ELR (cell line): ENCODE results near the gene CDC25B.
A peak's percentile ranks its signal among the peaks of the same experiment; 100 is the strongest.
"Not testable (repeated sequence)": the region's sequence is repeated elsewhere in the genome, so short reads cannot be mapped to it uniquely, and the experiment has no call there.

Experiments
- DNase-seq: peaks from one replicate; pipeline ENCODE4 v3.0.0-alpha.2; 2015; ENCODE audit warnings: low read depth

CDC25B gene

DNA sequence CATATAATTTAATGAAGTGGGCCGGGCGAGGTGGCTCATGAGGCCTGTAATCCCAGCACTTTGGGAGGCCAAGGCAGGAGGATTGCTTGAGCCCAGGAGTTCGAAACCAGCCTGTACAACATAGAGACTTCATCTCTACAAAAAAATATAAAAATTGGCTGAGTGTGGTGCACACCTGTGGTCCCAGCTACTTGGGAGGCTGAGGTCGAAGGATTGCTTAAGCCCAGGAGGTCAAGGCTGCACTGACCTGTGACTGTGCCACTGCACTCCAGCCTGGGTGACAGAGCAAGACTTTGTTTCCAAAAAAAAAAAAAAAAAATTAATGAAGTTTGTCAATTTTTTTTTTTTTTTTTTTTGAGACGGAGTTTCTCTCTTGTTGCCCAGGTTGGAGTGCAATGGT is 33.8 kb downstream of the CDC25B start:
- not testable (repeated sequence) for DNase-seq

GRCh38 chr20:3836132-3836531 is 40.0 kb downstream of the CDC25B start:
- DNase-seq, result no peak

GRCh38 chr20:3839328-3839727 is 43.2 kb downstream of the CDC25B start:
- DNase-seq, result no peak

- DNase-seq, result peak; percentile 91
These were observed 44.1 kb downstream of the CDC25B start for GRCh38 chr20:3840201-3840600.

- no peak for DNase-seq
These were observed 46.3 kb downstream of the CDC25B start for GRCh38 chr20:3842348-3842930.

GRCh38 chr20:3843490-3843889 is 47.4 kb downstream of the CDC25B start:
- DNase-seq, result peak; percentile 95

GRCh38 chr20:3843990-3844619 is 48.0 kb downstream of the CDC25B start:
- DNase-seq, result not testable (repeated sequence)

- DNase-seq, result no peak
These were observed 50.2 kb downstream of the CDC25B start for GRCh38 chr20:3846378-3846739.

GRCh38 chr20:3846740-3847428 is 50.8 kb downstream of the CDC25B start, which contains the start of gene MAVS:
TSS of gene MAVS (plus strand) at chr20:3846834. CDS start at chr20:3854625, 7,791 bp downstream.
- DNase-seq, result peak; percentile 88

DNA sequence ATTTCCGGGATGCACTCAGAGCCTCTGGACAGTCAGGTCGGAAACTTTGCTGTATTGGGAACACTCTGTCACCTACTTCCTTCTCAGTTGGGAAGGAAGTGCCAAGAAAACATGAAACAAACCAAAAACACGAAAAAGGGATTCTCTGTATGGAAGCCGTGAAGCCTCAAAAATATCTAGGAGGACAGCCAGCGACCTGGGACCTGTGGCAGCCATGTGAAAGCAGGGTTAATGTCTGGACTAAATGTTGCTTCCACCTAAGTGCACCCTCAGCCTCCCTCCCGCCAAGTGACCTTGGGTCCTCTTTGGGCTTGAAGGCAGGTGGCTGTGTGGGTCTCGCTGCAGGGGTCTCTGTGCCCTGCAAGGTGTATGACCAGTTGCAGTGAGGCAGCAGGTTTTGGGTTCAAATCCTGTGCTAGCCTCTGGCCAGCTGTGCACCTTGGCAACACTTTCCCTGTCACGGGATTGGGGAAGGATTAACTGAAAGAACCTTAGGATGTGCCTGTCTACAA is 51.4 kb downstream of the CDC25B start:
- DNase-seq, result no peak

GRCh38 chr20:3848565-3848964 is 52.5 kb downstream of the CDC25B start:
- DNase-seq, result no peak

DNA sequence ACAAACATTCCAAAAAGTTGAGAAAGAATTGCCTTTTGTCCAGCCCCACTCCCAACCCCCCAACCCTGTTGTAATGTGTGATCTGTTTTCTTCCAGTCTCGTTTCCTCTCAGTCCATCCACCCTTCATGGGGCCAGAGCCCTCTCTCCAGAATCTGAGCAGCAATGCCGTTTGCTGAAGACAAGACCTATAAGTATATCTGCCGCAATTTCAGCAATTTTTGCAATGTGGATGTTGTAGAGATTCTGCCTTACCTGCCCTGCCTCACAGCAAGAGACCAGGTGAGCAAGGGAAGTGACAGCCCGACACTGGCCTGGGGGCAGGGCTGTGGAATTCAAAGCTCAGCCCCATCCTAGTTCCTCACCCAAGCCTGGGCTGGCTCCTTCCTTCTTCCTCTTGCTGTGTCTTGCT is 58.4 kb downstream of the CDC25B start:
- DNase-seq, result no peak
